ENCODE results near the gene GPANK1.

The GPANK1 gene

GRCh38 chr6:31691078-31691463 lies 26.3 kb upstream of the GPANK1 start:
- DNase-seq (no peak), ATAC-seq (no peak)

DNA sequence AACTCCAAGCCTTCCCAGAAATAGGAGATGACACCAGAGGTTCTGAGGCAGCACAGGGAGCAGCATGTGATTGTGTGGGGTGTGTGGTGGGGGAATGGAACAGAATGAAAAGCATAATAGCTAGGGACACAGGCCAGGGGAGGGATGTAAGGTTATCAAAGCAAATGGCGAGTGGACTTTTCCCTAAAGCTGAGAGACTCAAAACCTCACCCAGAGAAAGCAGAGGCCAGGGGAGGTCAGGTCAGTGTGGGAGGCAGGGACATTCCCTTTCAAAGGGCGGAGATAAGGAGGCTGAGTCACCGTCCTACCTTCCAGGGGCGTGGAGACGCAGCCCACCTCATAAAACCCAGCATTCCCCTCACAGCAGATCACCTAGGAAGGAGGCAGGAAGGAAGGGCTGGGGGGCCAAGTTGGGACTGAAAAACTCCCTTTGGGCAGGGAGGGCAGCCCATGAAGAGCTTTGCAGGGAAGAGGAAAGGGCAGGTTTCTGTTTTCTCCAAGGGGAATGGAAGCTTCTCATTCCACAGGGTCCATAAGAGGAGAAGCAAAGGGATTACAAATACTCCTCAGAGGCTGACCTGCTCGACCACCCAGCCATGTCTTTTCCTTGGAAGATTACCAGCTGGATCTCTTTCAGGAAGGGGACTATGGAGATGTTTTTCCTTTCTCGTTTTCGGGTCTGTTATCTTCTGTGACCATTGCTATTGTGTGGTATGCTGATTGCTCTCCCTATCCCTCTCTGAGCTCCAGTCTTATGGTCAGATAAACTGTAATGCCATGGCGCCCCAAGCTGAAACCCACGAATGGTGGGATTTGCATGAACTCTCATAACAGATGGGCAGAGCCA lies 25.7 kb upstream of the GPANK1 start:
- ATAC-seq = peak; percentile 65

GRCh38 chr6:31689249-31690110 lies 24.7 kb upstream of the GPANK1 start:
- DNase-seq = peak; percentile 30

More for the DNA sequence above, 25.7 kb upstream of the GPANK1 start:
- DNase-seq = no peak

GRCh38 chr6:31687860-31688693 lies 23.3 kb upstream of the GPANK1 start:
- ATAC-seq (no peak), DNase-seq (no peak)

More at GRCh38 chr6:31689249-31690110, 24.7 kb upstream of the GPANK1 start:
- ATAC-seq = no peak

DNA sequence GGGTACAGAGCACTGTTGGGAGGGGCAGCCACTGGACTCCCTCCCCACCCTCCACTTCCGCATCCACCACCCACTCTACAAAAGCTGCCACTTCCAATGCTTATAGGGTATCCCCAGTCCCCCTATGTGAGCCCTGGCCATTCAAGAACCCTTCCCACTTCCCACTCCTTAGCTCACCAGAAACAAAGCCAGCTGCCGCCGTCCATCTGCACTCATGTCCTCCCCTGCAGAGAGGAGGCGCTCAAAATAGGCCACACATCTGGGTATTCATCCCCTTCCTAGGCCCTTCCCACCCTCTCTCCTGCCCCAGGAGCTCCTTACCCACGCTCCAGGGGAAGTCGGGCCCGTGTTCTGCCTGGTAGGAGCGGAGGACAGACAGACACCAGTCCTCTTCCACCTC lies 22.5 kb upstream of the GPANK1 start:
- no peak for DNase-seq
- ATAC-seq = no peak

- DNase-seq (no peak), ATAC-seq (no peak)
These were observed 21.7 kb upstream of the GPANK1 start for GRCh38 chr6:31686483-31686882.

DNA sequence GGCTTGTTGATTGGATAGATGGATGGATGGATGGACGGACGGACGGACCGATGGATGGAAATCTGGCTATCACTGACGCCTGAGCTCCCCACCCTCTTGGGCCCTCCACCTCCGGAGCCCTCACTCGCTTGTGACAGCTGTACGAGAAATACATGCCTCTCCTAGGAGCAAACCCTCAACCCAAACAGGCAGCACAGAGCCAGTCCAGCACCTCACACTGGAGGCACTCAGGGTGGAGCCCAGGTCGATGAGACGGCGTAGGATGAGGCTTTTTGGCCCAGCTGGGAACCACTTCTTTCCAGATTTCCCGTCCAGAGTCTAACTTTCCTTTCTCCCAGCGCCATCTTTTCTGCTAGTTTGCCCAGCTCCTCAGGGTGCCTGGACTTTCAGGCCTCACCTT lies 18.8 kb upstream of the GPANK1 start:
- ATAC-seq = no peak
- no peak for DNase-seq

DNA sequence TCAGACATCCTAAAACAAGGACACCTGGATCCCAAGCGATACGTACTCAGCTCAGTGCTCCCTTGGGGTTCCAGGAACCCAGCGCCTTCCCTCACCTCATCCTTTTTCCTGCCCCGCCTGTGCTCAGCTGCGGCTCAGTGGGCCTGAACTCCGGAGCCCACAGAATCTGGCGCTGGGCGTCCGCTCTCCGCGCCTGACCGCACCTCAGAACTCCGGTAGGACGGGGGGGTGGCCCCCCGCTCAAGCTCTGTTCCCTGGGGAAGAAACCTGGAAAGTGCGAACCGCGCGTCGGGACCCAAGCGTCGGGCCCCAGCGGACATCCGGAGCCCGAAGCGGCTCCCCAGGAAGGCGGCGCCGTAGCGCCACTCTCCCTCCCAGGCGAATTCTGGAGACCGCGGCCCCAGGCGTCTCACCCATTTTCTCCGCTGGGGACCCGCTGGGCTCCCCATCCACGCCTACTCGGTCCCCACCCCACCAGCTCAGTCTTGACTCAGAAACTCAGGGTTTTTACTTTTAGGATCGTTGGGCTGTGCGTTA lies 16.4 kb upstream of the GPANK1 start:
- DNase-seq = peak; percentile 66

DNA sequence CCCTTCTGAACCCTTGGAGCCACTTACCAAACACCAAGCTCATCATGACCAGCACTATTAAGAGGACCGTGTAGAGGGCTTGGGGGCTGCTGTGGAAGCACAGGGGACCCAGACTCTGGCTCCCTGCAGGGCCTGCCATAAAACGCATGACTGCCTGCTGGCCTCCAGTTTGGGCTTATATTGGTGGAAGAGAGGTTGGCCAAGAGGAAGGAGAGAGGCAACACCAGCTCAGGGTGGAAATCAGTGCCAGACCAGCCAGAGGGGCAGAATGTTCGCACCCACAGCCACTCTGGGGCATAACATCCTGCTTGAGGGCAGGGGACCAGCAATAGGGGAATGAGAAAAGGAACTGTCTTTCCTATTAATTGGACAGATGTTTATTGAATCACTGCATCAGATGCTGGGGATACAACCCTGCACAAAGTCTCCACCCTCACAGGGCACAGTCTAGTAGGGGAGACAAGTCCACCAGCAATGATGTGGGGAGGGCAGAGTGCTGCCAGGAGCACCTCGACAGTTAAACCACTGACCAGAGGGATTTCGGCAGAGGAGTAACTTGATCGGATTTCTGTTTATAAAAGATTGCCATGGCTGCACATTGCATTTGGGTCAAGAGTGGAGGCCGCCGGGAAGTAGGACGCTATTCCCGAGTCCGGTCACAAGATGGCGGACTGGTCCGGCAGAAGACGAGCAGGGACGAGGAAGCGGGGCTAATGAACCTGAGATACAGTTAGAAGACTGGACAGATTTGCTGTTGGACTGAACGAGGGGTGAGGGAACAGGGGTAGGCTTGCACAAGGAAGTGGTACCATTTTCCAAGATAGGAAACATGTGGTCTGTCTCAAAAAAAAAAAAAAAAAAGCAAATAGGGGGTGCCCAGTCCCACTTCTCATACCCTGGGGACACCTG lies 15.7 kb upstream of the GPANK1 start, which contains the start of gene LY6G5C:
Gene LY6G5C, minus strand, starts transcription at position 842 of the 909 bp plus-strand sequence. Its CDS starts 694 bp downstream, at position 148.
- DNase-seq = peak; percentile 75

More for the DNA sequence above, 16.4 kb upstream of the GPANK1 start:
- ATAC-seq = peak; percentile 59

DNA sequence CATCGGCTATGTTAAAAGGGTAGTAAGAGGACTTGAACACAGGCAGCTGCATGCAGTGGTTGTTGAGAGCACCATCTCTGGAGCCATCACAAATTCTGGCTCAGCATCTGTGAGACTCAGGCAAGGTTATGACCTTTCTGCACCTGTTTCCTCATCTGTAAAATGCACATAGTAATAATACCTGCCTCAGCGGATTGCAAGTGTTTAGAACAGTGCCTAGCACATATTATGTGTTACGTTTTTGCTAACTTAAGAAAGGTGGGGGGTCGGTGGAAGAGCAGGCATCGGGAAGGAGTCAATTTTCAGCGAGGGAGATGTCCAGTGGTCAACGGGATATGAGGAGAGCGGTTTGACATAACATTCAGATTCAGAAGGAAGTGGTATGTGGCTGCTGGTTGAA lies 13.2 kb upstream of the GPANK1 start:
- ATAC-seq = no peak

More for the DNA sequence above, 15.7 kb upstream of the GPANK1 start, which contains the start of gene LY6G5C:
- peak; percentile 71 for ATAC-seq

GRCh38 chr6:31676904-31677303 lies 12.1 kb upstream of the GPANK1 start:
- no peak for ATAC-seq
- DNase-seq = no peak

More for the DNA sequence above, 13.2 kb upstream of the GPANK1 start:
- DNase-seq = no peak

DNA sequence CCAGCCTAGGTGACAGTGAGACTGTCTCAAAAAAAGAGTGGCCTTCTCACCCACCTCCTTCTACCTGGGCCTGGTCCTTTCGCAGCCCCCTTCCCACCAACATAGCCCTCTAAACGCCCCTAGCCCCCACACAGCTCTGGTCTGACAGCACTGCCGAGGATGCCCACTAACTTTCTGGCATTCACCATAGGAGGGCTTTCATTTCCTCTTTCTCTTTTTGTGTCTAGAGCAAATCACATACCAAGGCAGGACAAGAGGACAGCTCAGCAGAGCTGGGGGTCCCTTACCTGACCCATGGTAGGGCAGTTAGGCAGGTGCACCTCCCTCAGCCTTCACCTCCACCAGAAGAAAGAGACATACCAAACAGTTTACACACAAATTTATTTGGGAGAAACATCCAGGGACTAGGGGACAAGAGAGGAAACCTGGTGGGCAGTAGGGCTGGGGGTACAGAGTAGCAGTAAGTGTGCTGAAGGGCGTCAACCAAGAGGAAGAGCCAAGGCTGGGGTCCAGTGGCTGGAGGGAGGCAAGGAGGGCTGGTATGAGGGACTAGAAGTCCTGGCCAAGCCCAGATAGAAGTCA lies 11.6 kb upstream of the GPANK1 start:
- DNase-seq (no peak), ATAC-seq (no peak)

GRCh38 chr6:31669676-31670075 lies 4.9 kb upstream of the GPANK1 start, which contains the start of gene LY6G5B:
Gene LY6G5B, plus strand, starts transcription at chr6:31669976. Its CDS starts 975 bp downstream, at chr6:31670951.
- no peak for DNase-seq
- ATAC-seq = no peak

DNA sequence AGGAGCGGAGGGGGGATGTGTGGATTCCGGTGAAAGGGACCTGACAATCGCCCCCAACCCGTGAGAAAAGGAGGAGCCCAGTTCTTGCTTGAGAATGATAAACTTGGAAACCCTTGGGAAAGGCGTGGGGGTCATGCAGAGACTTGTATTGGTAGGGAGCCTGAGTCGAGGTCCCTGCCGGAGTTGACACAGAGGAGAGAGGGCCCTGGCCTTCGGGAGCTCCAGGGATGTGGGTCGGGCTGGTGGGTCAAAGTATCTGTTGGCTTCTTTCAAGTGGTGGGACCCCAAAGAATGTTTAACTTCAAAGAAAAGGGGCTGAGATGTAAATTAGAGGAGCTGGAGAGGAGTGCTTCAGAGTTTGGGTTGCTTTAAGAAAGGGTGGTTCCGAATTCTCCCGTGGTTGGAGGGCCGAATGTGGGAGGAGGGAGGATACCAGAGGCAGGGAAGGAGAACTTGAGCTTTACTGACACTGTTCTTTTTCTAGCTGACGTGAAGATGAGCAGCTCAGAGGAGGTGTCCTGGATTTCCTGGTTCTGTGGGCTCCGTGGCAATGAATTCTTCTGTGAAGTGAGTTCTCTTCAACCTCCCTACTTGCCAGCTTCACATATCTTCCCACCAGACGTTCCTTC lies 1.7 kb upstream of the GPANK1 start:
- ATAC-seq = no peak
- DNase-seq = no peak

GRCh38 chr6:31665501-31666336 lies 922 bp upstream of the GPANK1 start, which contains the start of gene CSNK2B:
Gene CSNK2B, plus strand, starts transcription at chr6:31666080. Its CDS starts 752 bp downstream, at chr6:31666832.
- DNase-seq (peak; percentile 98), ATAC-seq (peak; percentile 89)

DNA sequence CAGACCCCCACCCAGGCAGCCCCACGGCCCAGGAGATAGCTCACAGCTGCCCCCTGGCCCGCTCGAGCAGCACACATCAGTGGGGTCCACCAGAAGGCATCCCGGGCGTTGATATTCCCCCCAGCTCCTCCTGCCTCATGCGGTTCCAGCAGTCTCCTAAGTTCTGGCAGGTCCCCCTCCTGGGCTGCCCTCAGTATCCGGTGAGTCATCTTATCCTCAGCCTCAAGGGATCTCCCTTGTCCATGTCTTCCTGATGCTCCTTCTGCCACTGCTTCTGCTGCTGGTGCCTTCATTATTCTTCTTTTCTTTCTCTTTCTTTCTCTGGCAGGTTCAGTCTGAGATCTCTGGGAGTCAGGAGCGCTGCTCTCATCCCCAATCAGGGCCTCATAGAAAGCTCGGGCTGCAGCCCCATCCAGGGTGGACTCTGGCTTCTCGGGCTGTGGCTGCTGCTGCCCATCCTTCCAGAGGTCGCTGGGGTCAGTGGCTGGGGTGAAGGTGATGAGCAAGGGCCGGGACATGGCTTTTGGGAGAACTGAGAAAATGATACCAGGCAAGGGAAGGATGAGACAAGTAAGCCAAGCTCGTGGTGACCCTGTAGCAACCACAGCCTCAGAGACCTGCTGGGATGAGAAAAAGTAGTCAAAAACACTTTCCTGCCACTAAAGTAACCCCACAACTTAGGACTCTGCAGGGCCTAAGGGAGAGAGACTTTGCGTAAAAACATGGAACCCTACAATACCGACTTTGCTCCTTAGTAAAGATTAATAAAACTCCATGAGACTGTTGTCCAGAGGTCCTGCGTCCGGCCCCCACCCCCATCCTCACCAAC lies 622 bp downstream of the GPANK1 start:
- DNase-seq = peak; percentile 32
- no peak for ATAC-seq

- DNase-seq (no peak), ATAC-seq (no peak)
These were observed 1.5 kb downstream of the GPANK1 start for GRCh38 chr6:31663126-31663960.

Data from stimulated activated naive CD8-positive, alpha-beta T cell treated with anti-CD3 and anti-CD28 coated beads, Interleukin-15, Interleukin-2, amounts not matched to agents 100 U/mL and 50 U/mL, for 24 hours (primary cell).